HCT116 (cell line): Measurements from ENCODE around the gene MX2. TPM values are rescaled to one million over a fixed set of nuclear protein-coding genes. Genes with fewer than 3 reads are reported as not detected.

Experiments used
- ATAC-seq: fragments of 200-7000 bp; cut with Tn5 transposase; 2 replicates; pipeline ENCODE4 v1.9.1; 2020; ENCODE audit warnings: mild to moderate bottlenecking, moderate library complexity
- BruUV-seq: library from RNA; stranded (reverse); fragments of 400-500 nt; replicated peaks from 2 replicates; lab custom pipeline; 2021; lab: Mats Ljungman, UMichigan
- CTCF ChIA-PET: fragments of 300-600 bp; sonication (Branson Sonifier 250); formaldehyde crosslinking; loops from one replicate; lab custom pipeline; 2021; ENCODE audit warnings: antibody characterized with exemption; lab: Charles Lee
- POLR2A ChIA-PET: fragments of 300-600, 350-600 bp; sonication (Branson Sonifier 250); formaldehyde crosslinking; loops from one replicate; lab custom pipeline; 2021; ENCODE audit warnings: antibody characterized with exemption; lab: Charles Lee
- RAD21 ChIA-PET, 2 experiments: fragments of 300-600 bp; sonication (Branson Sonifier 250); formaldehyde crosslinking; loops; one replicate each; lab custom pipeline; 2023; ENCODE audit warnings: low total read pairs in 2 of 2; ENCODE audit not compliant: uncharacterized antibody in 2 of 2, unreplicated experiment in 2 of 2, low non-redundant PET in 1 of 2; lab: Charles Lee
- DNase-seq: peaks from one replicate; pipeline ENCODE4 v3.0.0-alpha.2; 2010; ENCODE audit warnings: low read depth, low spot score
- H2AFZ ChIP-seq: fragments of 200-600 bp; shearing (Covaris generic), sonication (generic); 2 replicates; pipeline ENCODE4 v1.6.1; 2017; ENCODE audit warnings: low read depth, mixed run types, mixed read lengths, antibody characterized with exemption, low read length; ENCODE audit not compliant: poor library complexity, severe bottlenecking
- H3K27ac ChIP-seq: 2 replicates; pipeline ENCODE4 v1.5.1; 2012; ENCODE audit warnings: low read depth, low read length
- H3K27me3 ChIP-seq: fragments of 200-600 bp; sonication (generic); 2 replicates; pipeline ENCODE4 v1.6.1; 2016; ENCODE audit warnings: mixed run types, low read length, mixed read lengths; ENCODE audit not compliant: insufficient read depth
- H3K36me3 ChIP-seq, 2 experiments: fragments of 200-500 bp in 1 of 2; fragments of 200-600 bp in 1 of 2; sonication (Bioruptor generic) in 1 of 2; sonication (generic) in 1 of 2; 2 replicates each; pipeline versions ENCODE4 v1.5.1 to v1.6.1; 2014 to 2016; ENCODE audit warnings: low read length in 2 of 2, inconsistent platforms in 1 of 2, mixed read lengths in 1 of 2, mixed run types in 1 of 2; ENCODE audit not compliant: insufficient read depth in 2 of 2, control insufficient read depth in 1 of 2
- H3K4me1 ChIP-seq, 2 experiments: fragments of 200-600 bp in 1 of 2; sonication (generic) in 1 of 2; 2 replicates each; pipeline versions ENCODE4 v1.5.1 to v1.6.1; 2012 to 2017; ENCODE audit warnings: low read length in 2 of 2, inconsistent platforms in 1 of 2, mild to moderate bottlenecking in 1 of 2, mixed read lengths in 1 of 2, mixed run types in 1 of 2, moderate library complexity in 1 of 2; ENCODE audit not compliant: insufficient read depth in 2 of 2, control insufficient read depth in 1 of 2
- H3K4me2 ChIP-seq: fragments of 200-600 bp; sonication (generic); 2 replicates; pipeline ENCODE4 v1.6.1; 2017; ENCODE audit warnings: mixed run types, low read length, mixed read lengths
- H3K4me3 ChIP-seq, 2 experiments: fragments of 200-600 bp in 1 of 2; sonication (generic) in 1 of 2; replicated peaks in 1 of 2; 2 replicates each; pipeline ENCODE4 v1.5.1; 2011 to 2016; ENCODE audit warnings: low read length in 2 of 2, control low read depth in 1 of 2, low read depth in 1 of 2, mild to moderate bottlenecking in 1 of 2, mixed read lengths in 1 of 2, mixed run types in 1 of 2
- H3K79me2 ChIP-seq: fragments of 200-600 bp; sonication (generic); 2 replicates; pipeline ENCODE4 v1.6.1; 2017; ENCODE audit warnings: mild to moderate bottlenecking, mixed run types, low read length, moderate library complexity, mixed read lengths; ENCODE audit not compliant: insufficient read depth
- H3K9ac ChIP-seq: fragments of 200-600 bp; sonication (generic); 2 replicates; pipeline ENCODE4 v1.6.1; 2016; ENCODE audit warnings: low read length, mixed read lengths
- H3K9me2 ChIP-seq: fragments of 200-600 bp; sonication (generic), shearing (Covaris generic); 2 replicates; pipeline ENCODE4 v1.6.1; 2017; ENCODE audit warnings: mixed run types, mild to moderate bottlenecking, moderate library complexity; ENCODE audit not compliant: insufficient read depth
- H3K9me3 ChIP-seq, 2 experiments: fragments of 200-500 bp in 1 of 2; fragments of 200-600 bp in 1 of 2; sonication (Bioruptor generic) in 1 of 2; sonication (generic) in 1 of 2; 2 replicates each; pipeline ENCODE4 v1.6.1; 2014 to 2017; ENCODE audit warnings: low read length in 2 of 2, mixed read lengths in 2 of 2, inconsistent platforms in 1 of 2, low read depth in 1 of 2, mild to moderate bottlenecking in 1 of 2, mixed run types in 1 of 2, moderate library complexity in 1 of 2; ENCODE audit not compliant: control insufficient read depth in 1 of 2, insufficient read depth in 1 of 2
- H4K20me1 ChIP-seq: fragments of 200-600 bp; sonication (generic), shearing (Covaris generic); 2 replicates; pipeline ENCODE4 v1.6.1; 2017; ENCODE audit warnings: mixed run types, mild to moderate bottlenecking, moderate library complexity; ENCODE audit not compliant: insufficient read depth
- CBX3 ChIP-seq: IDR thresholded peaks from 2 replicates; pipeline ENCODE4 v1.6.1; 2012; ENCODE audit warnings: low read depth
- CEBPB ChIP-seq: IDR thresholded peaks from 2 replicates; pipeline ENCODE4 v1.6.1; 2012; ENCODE audit warnings: low read depth
- ELF1 ChIP-seq: IDR thresholded peaks from 2 replicates; pipeline ENCODE4 v1.6.1; 2012; ENCODE audit warnings: low read depth, borderline replicate concordance
- EZH2phosphoT487 ChIP-seq: fragments of 200-600 bp; IDR thresholded peaks from 2 replicates; pipeline ENCODE4 v1.6.1; 2018; ENCODE audit warnings: antibody characterized with exemption, borderline replicate concordance
- FOSL1 ChIP-seq: IDR thresholded peaks from 2 replicates; pipeline ENCODE4 v1.6.1; 2012; ENCODE audit warnings: low read depth
- JUND ChIP-seq: IDR thresholded peaks from 2 replicates; pipeline ENCODE4 v1.6.1; 2012
- POLR2A ChIP-seq: IDR thresholded peaks from 2 replicates; pipeline ENCODE4 v1.7.0; 2011; ENCODE audit warnings: borderline replicate concordance; ENCODE audit not compliant: insufficient read depth, insufficient read length; ENCODE audit errors: extremely low read depth
- POLR2AphosphoS5 ChIP-seq: IDR thresholded peaks from 2 replicates; pipeline ENCODE4 v1.6.1; 2011; ENCODE audit warnings: mild to moderate bottlenecking, low read depth, low read length, moderate library complexity
- RAD21 ChIP-seq: IDR thresholded peaks from 2 replicates; pipeline ENCODE4 v1.6.1; 2012; ENCODE audit warnings: low read depth, mild to moderate bottlenecking
- SP1 ChIP-seq: IDR thresholded peaks from 2 replicates; pipeline ENCODE4 v1.6.1; 2012; ENCODE audit warnings: low read depth
- SRF ChIP-seq: IDR thresholded peaks from 2 replicates; pipeline ENCODE4 v1.6.1; 2012; ENCODE audit warnings: low read depth
- TCF7L2 ChIP-seq: IDR thresholded peaks from 2 replicates; pipeline ENCODE4 v1.7.0; 2011; ENCODE audit warnings: borderline replicate concordance, inconsistent platforms; ENCODE audit not compliant: insufficient read depth, insufficient read length; ENCODE audit errors: extremely low read depth
- YY1 ChIP-seq: IDR thresholded peaks from 2 replicates; pipeline ENCODE4 v1.6.1; 2011; ENCODE audit warnings: low read length, low read depth, moderate library complexity, mild to moderate bottlenecking; ENCODE audit not compliant: insufficient replicate concordance; ENCODE audit errors: extremely low read depth
- ZFX ChIP-seq: fragments of 450-650 bp; IDR thresholded peaks from 2 replicates; pipeline ENCODE4 v1.6.1; 2017
- ZNF274 ChIP-seq: fragments of 200-500 bp; sonication (Bioruptor generic); IDR thresholded peaks from 2 replicates; pipeline ENCODE4 v1.6.1; 2014; ENCODE audit warnings: mild to moderate bottlenecking, low read depth, low read length, inconsistent platforms
- intact Hi-C: fragments of 100-400 bp; cut with micrococcal nuclease; formaldehyde crosslinking; loops from 2 replicates; pipeline ENCODE4 v1.10.0; 2022
- total RNA-seq: library from RNA; stranded (reverse); gene quantifications from one replicate; pipeline ENCODE4 v1.2.1, GENCODE V29; 2021; ENCODE audit not compliant: unreplicated experiment
- TF ChIP-seq, protein P1 (sequence below): IDR thresholded peaks from 2 replicates; pipeline ENCODE4 v1.6.1; 2012; ENCODE audit warnings: low read depth
- TF ChIP-seq, protein P2 (sequence below), 3 experiments: fragments of 200-600 bp in 1 of 3; sonication (generic) in 1 of 3; IDR thresholded peaks in 2 of 3; conservative IDR thresholded peaks in 1 of 3; 2 replicates each; pipeline ENCODE4 v1.5.1; 2012 to 2017; ENCODE audit warnings: low read depth in 2 of 3, low read length in 2 of 3, antibody characterized with exemption in 1 of 3, borderline replicate concordance in 1 of 3, control low read depth in 1 of 3, mild to moderate bottlenecking in 1 of 3, mixed read lengths in 1 of 3, mixed run types in 1 of 3, moderate library complexity in 1 of 3; ENCODE audit not compliant: insufficient read depth in 1 of 3
- TF ChIP-seq, protein P3 (sequence below): IDR thresholded peaks from 2 replicates; pipeline ENCODE4 v1.6.1; 2011; ENCODE audit warnings: mild to moderate bottlenecking, low read length, moderate library complexity; ENCODE audit not compliant: insufficient replicate concordance; ENCODE audit errors: extremely low read depth
- TF ChIP-seq, protein P4 (sequence below): IDR thresholded peaks from 2 replicates; pipeline ENCODE4 v1.6.1; 2012
- TF ChIP-seq, protein P5 (sequence below): IDR thresholded peaks from 2 replicates; pipeline ENCODE4 v1.6.1; 2012

Gene MX2
- total RNA-seq, 1 experiment from 2014 or later, result 0.22 TPM

DNA sequence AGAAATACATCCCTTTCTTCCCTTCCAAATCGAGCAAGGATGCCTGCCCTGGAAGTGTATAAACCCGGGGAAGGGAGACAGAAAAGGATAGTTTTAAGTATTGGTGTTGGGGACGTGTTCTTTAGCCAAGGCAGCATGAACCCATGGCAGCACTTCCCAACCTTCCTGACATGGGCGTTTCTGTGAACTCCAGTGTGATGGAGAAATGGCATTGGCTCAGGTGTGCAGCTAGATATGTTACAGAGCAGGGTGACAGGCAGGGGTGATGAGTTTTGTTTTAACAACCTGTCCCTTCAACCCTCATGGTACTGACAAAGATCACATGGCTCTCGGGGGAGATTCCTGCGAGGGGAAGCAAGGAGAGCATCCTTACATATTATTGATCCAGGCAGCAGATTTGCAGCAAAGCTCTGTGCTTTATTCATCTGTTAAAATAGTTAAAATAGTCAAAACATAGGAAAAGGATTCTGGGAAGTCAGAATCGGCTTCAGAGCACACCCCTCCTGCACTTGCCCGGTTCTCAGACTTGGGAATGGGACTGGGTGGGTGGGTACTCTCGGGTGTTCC is 68.2 kb downstream of the MX2 start:
- DNase-seq (no peak), ATAC-seq (no peak)
- Histone ChIP-seq H3K4me3 (no peak overlapping the region), H3K4me2 (no peak overlapping the region), H3K27me3 (peaks cover 4% of the 10 kb centered on the region; the same call in 1 of the 2 replicates), H2AFZ (no peak overlapping the region), H3K79me2 (no peaks in the 10 kb centered on the region), H3K36me3 (no peaks in the 10 kb centered on the region), H4K20me1 (no peaks in the 10 kb centered on the region), H3K9ac (no peak overlapping the region), H3K9me2 (no peaks in the 10 kb centered on the region), H3K27ac (no peak overlapping the region), H3K9me3 (peaks cover 0 to 6% of the 10 kb centered on the region in 2 experiments; a peak in 2 of 4 replicates), H3K4me1 (no peaks in the 10 kb centered on the region)
- CTCF ChIA-PET, result no interaction called here
- POLR2A ChIA-PET, result no interaction called here
- TF ChIP-seq, protein P1, sequence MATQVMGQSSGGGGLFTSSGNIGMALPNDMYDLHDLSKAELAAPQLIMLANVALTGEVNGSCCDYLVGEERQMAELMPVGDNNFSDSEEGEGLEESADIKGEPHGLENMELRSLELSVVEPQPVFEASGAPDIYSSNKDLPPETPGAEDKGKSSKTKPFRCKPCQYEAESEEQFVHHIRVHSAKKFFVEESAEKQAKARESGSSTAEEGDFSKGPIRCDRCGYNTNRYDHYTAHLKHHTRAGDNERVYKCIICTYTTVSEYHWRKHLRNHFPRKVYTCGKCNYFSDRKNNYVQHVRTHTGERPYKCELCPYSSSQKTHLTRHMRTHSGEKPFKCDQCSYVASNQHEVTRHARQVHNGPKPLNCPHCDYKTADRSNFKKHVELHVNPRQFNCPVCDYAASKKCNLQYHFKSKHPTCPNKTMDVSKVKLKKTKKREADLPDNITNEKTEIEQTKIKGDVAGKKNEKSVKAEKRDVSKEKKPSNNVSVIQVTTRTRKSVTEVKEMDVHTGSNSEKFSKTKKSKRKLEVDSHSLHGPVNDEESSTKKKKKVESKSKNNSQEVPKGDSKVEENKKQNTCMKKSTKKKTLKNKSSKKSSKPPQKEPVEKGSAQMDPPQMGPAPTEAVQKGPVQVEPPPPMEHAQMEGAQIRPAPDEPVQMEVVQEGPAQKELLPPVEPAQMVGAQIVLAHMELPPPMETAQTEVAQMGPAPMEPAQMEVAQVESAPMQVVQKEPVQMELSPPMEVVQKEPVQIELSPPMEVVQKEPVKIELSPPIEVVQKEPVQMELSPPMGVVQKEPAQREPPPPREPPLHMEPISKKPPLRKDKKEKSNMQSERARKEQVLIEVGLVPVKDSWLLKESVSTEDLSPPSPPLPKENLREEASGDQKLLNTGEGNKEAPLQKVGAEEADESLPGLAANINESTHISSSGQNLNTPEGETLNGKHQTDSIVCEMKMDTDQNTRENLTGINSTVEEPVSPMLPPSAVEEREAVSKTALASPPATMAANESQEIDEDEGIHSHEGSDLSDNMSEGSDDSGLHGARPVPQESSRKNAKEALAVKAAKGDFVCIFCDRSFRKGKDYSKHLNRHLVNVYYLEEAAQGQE, result no peak
- no peak for TF ChIP-seq FOSL1
- no peak for TF ChIP-seq ZFX
- no peak for TF ChIP-seq EZH2phosphoT487
- no peak for TF ChIP-seq ELF1
- TF ChIP-seq, protein P2, sequence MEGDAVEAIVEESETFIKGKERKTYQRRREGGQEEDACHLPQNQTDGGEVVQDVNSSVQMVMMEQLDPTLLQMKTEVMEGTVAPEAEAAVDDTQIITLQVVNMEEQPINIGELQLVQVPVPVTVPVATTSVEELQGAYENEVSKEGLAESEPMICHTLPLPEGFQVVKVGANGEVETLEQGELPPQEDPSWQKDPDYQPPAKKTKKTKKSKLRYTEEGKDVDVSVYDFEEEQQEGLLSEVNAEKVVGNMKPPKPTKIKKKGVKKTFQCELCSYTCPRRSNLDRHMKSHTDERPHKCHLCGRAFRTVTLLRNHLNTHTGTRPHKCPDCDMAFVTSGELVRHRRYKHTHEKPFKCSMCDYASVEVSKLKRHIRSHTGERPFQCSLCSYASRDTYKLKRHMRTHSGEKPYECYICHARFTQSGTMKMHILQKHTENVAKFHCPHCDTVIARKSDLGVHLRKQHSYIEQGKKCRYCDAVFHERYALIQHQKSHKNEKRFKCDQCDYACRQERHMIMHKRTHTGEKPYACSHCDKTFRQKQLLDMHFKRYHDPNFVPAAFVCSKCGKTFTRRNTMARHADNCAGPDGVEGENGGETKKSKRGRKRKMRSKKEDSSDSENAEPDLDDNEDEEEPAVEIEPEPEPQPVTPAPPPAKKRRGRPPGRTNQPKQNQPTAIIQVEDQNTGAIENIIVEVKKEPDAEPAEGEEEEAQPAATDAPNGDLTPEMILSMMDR (IDR thresholded peaks at IDR 0.05 in 2 of 3, conservative IDR thresholded peaks at IDR 0.05 in 1 of 3; ENCODE audit: borderline replicate concordance in 1 of 3, insufficient read depth in 1 of 3, low read depth in 2 of 3, low read length in 2 of 3), result no peak
- TF ChIP-seq, protein P3, sequence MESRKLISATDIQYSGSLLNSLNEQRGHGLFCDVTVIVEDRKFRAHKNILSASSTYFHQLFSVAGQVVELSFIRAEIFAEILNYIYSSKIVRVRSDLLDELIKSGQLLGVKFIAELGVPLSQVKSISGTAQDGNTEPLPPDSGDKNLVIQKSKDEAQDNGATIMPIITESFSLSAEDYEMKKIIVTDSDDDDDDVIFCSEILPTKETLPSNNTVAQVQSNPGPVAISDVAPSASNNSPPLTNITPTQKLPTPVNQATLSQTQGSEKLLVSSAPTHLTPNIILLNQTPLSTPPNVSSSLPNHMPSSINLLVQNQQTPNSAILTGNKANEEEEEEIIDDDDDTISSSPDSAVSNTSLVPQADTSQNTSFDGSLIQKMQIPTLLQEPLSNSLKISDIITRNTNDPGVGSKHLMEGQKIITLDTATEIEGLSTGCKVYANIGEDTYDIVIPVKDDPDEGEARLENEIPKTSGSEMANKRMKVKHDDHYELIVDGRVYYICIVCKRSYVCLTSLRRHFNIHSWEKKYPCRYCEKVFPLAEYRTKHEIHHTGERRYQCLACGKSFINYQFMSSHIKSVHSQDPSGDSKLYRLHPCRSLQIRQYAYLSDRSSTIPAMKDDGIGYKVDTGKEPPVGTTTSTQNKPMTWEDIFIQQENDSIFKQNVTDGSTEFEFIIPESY, result no peak
- TF ChIP-seq, protein P4, sequence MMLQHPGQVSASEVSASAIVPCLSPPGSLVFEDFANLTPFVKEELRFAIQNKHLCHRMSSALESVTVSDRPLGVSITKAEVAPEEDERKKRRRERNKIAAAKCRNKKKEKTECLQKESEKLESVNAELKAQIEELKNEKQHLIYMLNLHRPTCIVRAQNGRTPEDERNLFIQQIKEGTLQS, result no peak
- no peak for TF ChIP-seq TCF7L2
- no peak for TF ChIP-seq RAD21
- TF ChIP-seq, protein P5, sequence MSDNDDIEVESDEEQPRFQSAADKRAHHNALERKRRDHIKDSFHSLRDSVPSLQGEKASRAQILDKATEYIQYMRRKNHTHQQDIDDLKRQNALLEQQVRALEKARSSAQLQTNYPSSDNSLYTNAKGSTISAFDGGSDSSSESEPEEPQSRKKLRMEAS, result no peak
- no peak for TF ChIP-seq SP1
- no peak for TF ChIP-seq YY1
- no peak for TF ChIP-seq SRF
- no peak for TF ChIP-seq ZNF274
- TF ChIP-seq CBX3, result no peak
- no peak for TF ChIP-seq CEBPB
- TF ChIP-seq POLR2AphosphoS5, result no peak
- TF ChIP-seq JUND, result no peak
- TF ChIP-seq POLR2A, result no peak
- intact Hi-C loops, result no loop called here
- BruUV-seq, result no TSS peak
- RAD21 ChIA-PET, result no interaction called here
